GM03348 (cell line): ENCODE data around the gene RTCB.
A peak's percentile ranks its signal among the peaks of the same experiment; 100 is the strongest.

Source experiments
- DNase-seq: peaks from one replicate; pipeline ENCODE4 v3.0.0; 2012; ENCODE audit warnings: low spot score

RTCB gene

GRCh38 chr22:32411829-32412592, at the start of gene RTCB:
RTCB (minus strand) TSS chr22:32412247; CDS start chr22:32412156, 91 bp downstream.
- peak; percentile 93 for DNase-seq

- DNase-seq = no peak
These were observed 45.0 kb upstream of the RTCB start for GRCh38 chr22:32457031-32457430.

GRCh38 chr22:32448980-32449379, 36.9 kb upstream of the RTCB start:
- DNase-seq = no peak

- DNase-seq = no peak
These were observed 34.3 kb upstream of the RTCB start for GRCh38 chr22:32446321-32446720.

- DNase-seq = no peak
These were observed 32.0 kb upstream of the RTCB start for GRCh38 chr22:32444068-32444467.

GRCh38 chr22:32430352-32430751, 18.3 kb upstream of the RTCB start:
- no peak for DNase-seq

GRCh38 chr22:32426881-32427280, 14.8 kb upstream of the RTCB start:
- no peak for DNase-seq

- DNase-seq = no peak
These were observed 11.6 kb upstream of the RTCB start for GRCh38 chr22:32423664-32424063.

- no peak for DNase-seq
These were observed 10.0 kb upstream of the RTCB start for GRCh38 chr22:32422062-32422461.

GRCh38 chr22:32421484-32421883, 9.4 kb upstream of the RTCB start:
- DNase-seq = no peak

GRCh38 chr22:32417906-32418305, 5.9 kb upstream of the RTCB start:
- no peak for DNase-seq

GRCh38 chr22:32416556-32417085, 4.6 kb upstream of the RTCB start:
- DNase-seq = no peak

- no peak for DNase-seq
These were observed 2.1 kb upstream of the RTCB start for GRCh38 chr22:32414191-32414590.

GRCh38 chr22:32413719-32414118, 1.7 kb upstream of the RTCB start:
- DNase-seq = peak; percentile 18

GRCh38 chr22:32411402-32411801, 645 bp downstream of the RTCB start:
- DNase-seq = peak; percentile 20

- DNase-seq = no peak
These were observed 1.6 kb downstream of the RTCB start for GRCh38 chr22:32410459-32410858.

- no peak for DNase-seq
These were observed 2.1 kb downstream of the RTCB start for GRCh38 chr22:32409977-32410376.

- DNase-seq = no peak
These were observed 4.1 kb downstream of the RTCB start for GRCh38 chr22:32407936-32408335.

GRCh38 chr22:32407312-32407711, 4.7 kb downstream of the RTCB start:
- DNase-seq = no peak

GRCh38 chr22:32404021-32404420, 8.0 kb downstream of the RTCB start:
- no peak for DNase-seq

- no peak for DNase-seq
These were observed 10.6 kb downstream of the RTCB start for GRCh38 chr22:32401486-32401885.

- DNase-seq = no peak
These were observed 15.3 kb downstream of the RTCB start for GRCh38 chr22:32396746-32397145.

- no peak for DNase-seq
These were observed 15.8 kb downstream of the RTCB start for GRCh38 chr22:32396255-32396654.

GRCh38 chr22:32395107-32395506, 16.9 kb downstream of the RTCB start:
- DNase-seq = no peak
